Measurements from ENCODE around the gene STUM. TPM values are rescaled to one million over a fixed set of nuclear protein-coding genes. Genes with fewer than 3 reads are reported as not detected.

STUM gene
- total and polyA plus RNA-seq, 2 experiments from 2014 or later, result 0.23 to 1.3 TPM

DNA sequence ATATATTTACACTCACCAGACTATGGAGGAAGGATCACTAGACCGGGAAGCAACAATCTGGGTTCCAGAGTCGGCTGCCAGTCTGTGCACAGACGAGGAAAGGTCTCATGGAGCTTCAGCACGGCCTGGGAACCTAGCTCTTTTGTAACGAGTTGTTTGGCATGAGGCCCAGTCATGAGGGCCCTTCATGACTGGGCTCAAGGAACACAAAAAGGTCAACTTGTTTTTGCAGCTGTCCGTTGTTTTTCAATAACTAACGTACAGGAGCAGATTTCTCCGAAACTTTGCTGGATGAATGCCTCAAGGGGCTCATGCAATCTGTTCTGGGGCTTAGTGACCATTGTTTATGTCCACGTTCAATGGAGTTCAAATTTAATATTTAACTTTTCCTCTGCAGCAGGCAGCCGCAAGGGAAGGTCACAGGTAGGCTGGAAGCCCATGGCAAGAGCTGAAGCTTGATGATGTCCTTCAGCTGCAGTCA, 5.9 kb upstream of the STUM start (continued):
- TF ChIP-seq, protein P1, sequence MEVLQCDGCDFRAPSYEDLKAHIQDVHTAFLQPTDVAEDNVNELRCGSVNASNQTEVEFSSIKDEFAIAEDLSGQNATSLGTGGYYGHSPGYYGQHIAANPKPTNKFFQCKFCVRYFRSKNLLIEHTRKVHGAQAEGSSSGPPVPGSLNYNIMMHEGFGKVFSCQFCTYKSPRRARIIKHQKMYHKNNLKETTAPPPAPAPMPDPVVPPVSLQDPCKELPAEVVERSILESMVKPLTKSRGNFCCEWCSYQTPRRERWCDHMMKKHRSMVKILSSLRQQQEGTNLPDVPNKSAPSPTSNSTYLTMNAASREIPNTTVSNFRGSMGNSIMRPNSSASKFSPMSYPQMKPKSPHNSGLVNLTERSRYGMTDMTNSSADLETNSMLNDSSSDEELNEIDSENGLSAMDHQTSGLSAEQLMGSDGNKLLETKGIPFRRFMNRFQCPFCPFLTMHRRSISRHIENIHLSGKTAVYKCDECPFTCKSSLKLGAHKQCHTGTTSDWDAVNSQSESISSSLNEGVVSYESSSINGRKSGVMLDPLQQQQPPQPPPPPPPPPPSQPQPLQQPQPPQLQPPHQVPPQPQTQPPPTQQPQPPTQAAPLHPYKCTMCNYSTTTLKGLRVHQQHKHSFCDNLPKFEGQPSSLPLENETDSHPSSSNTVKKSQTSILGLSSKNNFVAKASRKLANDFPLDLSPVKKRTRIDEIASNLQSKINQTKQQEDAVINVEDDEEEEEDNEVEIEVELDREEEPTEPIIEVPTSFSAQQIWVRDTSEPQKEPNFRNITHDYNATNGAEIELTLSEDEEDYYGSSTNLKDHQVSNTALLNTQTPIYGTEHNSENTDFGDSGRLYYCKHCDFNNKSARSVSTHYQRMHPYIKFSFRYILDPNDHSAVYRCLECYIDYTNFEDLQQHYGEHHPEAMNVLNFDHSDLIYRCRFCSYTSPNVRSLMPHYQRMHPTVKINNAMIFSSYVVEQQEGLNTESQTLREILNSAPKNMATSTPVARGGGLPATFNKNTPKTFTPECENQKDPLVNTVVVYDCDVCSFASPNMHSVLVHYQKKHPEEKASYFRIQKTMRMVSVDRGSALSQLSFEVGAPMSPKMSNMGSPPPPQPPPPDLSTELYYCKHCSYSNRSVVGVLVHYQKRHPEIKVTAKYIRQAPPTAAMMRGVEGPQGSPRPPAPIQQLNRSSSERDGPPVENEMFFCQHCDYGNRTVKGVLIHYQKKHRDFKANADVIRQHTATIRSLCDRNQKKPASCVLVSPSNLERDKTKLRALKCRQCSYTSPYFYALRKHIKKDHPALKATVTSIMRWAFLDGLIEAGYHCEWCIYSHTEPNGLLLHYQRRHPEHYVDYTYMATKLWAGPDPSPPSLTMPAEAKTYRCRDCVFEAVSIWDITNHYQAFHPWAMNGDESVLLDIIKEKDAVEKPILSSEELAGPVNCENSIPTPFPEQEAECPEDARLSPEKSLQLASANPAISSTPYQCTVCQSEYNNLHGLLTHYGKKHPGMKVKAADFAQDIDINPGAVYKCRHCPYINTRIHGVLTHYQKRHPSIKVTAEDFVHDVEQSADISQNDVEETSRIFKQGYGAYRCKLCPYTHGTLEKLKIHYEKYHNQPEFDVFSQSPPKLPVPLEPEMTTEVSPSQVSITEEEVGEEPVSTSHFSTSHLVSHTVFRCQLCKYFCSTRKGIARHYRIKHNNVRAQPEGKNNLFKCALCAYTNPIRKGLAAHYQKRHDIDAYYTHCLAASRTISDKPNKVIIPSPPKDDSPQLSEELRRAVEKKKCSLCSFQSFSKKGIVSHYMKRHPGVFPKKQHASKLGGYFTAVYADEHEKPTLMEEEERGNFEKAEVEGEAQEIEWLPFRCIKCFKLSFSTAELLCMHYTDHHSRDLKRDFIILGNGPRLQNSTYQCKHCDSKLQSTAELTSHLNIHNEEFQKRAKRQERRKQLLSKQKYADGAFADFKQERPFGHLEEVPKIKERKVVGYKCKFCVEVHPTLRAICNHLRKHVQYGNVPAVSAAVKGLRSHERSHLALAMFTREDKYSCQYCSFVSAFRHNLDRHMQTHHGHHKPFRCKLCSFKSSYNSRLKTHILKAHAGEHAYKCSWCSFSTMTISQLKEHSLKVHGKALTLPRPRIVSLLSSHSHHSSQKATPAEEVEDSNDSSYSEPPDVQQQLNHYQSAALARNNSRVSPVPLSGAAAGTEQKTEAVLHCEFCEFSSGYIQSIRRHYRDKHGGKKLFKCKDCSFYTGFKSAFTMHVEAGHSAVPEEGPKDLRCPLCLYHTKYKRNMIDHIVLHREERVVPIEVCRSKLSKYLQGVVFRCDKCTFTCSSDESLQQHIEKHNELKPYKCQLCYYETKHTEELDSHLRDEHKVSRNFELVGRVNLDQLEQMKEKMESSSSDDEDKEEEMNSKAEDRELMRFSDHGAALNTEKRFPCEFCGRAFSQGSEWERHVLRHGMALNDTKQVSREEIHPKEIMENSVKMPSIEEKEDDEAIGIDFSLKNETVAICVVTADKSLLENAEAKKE (CRISPR knock-in tag; IDR thresholded peaks at IDR 0.05), result no peak
- no peak for TF ChIP-seq EZH2phosphoT487 (IDR thresholded peaks at IDR 0.05; ENCODE audit: unreplicated experiment)
- TF ChIP-seq, protein P2, sequence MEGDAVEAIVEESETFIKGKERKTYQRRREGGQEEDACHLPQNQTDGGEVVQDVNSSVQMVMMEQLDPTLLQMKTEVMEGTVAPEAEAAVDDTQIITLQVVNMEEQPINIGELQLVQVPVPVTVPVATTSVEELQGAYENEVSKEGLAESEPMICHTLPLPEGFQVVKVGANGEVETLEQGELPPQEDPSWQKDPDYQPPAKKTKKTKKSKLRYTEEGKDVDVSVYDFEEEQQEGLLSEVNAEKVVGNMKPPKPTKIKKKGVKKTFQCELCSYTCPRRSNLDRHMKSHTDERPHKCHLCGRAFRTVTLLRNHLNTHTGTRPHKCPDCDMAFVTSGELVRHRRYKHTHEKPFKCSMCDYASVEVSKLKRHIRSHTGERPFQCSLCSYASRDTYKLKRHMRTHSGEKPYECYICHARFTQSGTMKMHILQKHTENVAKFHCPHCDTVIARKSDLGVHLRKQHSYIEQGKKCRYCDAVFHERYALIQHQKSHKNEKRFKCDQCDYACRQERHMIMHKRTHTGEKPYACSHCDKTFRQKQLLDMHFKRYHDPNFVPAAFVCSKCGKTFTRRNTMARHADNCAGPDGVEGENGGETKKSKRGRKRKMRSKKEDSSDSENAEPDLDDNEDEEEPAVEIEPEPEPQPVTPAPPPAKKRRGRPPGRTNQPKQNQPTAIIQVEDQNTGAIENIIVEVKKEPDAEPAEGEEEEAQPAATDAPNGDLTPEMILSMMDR (conservative IDR thresholded peaks at IDR 0.05; ENCODE audit: low read depth in 2 of 2), result no peak

DNA sequence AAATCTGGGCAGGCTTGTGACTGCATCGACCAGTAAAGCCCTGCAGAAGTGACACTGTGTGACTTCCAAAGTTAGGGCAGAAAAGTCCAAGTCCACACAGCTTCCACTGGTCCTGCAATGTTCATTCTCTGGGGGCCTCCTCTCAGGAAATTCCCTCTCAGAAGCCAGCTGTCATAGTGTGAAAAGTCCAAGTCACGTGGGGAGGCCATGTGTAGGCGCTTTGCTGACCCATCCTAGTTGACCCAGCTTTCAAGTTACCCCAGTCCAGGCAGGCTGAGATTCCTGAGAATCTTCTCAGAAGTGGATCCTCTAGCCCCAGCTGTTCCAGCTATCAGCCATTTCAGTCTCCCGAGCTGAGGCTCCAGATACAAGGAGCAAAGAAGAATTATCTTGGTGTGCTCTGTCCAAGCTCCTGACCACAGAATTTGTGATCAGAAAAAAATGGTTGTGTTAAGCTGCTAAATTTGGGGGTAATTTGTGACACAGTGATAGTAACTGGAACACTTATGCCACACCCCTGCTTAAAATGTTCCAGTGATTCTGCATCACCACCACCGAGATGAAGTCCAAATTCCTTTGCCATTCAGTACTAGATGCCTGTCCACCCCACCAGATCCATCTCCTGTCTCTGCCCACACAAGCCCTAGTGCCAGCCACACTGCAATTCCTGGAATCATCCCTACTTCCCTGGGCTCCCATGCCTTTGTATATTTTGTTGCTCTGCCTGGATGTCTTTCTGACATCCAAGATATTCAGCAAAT, 2.5 kb upstream of the STUM start:
- Mint-ChIP-seq H3K36me3 (ENCODE audit: low read depth) (no peaks in the 10 kb centered on the region), H3K4me1 (peaks cover 19% of the 10 kb centered on the region), H3K27me3 (ENCODE audit: insufficient read depth, low read depth, poor library complexity) (peaks cover 45% of the 10 kb centered on the region), H3K4me3 (no peak overlapping the region), H3K9me3 (no peaks in the 10 kb centered on the region), H3K27ac (no peak overlapping the region)
- no peak overlapping the region for H3K4me3 ChIP-seq
- peaks cover 53% of the 10 kb centered on the region for H3K27me3 ChIP-seq (ENCODE audit: insufficient read depth)
- H3K9me2 ChIP-seq (ENCODE audit: insufficient read depth), result no peaks in the 10 kb centered on the region
- H2AFZ ChIP-seq, result no peak overlapping the region
- H3K36me3 ChIP-seq (ENCODE audit: insufficient read depth), result no peaks in the 10 kb centered on the region
- ATAC-seq, result no peak
- H3K4me1 ChIP-seq (ENCODE audit: insufficient read depth), result peaks cover 8% of the 10 kb centered on the region
- H3K27ac ChIP-seq (ENCODE audit: low read depth), result no peak overlapping the region
- no peak overlapping the region for H3K4me2 ChIP-seq
- H3F3A ChIP-seq (replicated peaks; ENCODE audit: low read depth), result no peaks in the 10 kb centered on the region
- H4K20me1 ChIP-seq (replicated peaks; ENCODE audit: insufficient read depth), result no peaks in the 10 kb centered on the region
- no peaks in the 10 kb centered on the region for H3K79me2 ChIP-seq (replicated peaks; ENCODE audit: insufficient read depth)
- DNase-seq (ENCODE audit: low spot score), result no peak
- TF ChIP-seq, protein P1 (CRISPR knock-in tag; IDR thresholded peaks at IDR 0.05), result no peak
- TF ChIP-seq EZH2phosphoT487 (IDR thresholded peaks at IDR 0.05; ENCODE audit: unreplicated experiment) (no peak), ZNF114 (CRISPR knock-in tag; IDR thresholded peaks at IDR 0.05) (no peak), POLR2AphosphoS5 (IDR thresholded peaks at IDR 0.05; ENCODE audit: low read depth) (no peak), JUNB (IDR thresholded peaks at IDR 0.05; ENCODE audit: unreplicated experiment) (no peak)
